Measurements from ENCODE around the gene HAUS7. TPM values are rescaled to one million over a fixed set of nuclear protein-coding genes. Genes with fewer than 3 reads are reported as not detected.

HAUS7 gene
- polyA plus RNA-seq, 1 donor (not counting 4 experiments of a cell fraction or from before 2014, with no cell fraction given): 13.8 TPM

DNA sequence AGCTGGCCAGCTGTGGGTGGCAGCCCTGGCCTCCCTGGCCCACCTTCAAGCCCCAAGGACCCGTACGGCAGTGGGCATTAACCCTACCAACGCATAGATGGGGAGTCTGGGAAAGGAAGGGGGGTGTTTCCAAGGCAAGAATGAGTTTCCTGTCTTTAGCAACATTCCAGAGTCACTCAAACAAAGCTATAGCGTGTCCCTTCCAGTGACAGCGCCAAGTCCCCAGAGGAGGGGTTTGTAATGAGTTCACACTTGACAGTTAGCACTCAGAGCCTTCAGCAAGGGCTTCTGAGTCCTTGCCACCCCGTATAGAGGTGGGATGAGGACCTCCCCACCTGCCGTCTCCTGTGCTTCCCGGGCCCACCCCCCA is 26.2 kb upstream of the HAUS7 start:
- no peak overlapping the region for H3K4me2 ChIP-seq (ENCODE audit: control insufficient read depth, extremely low read depth, insufficient read depth, low read depth, low read length)
- H4K20me1 ChIP-seq (ENCODE audit: control insufficient read depth, extremely low read depth, insufficient read depth, low read length): no peaks in the 10 kb centered on the region
- H3K9me3 ChIP-seq (ENCODE audit: control insufficient read depth, low read depth, low read length): no peaks in the 10 kb centered on the region
- H3K9ac ChIP-seq (ENCODE audit: control insufficient read depth, extremely low read depth, insufficient read depth, low read length): no peak overlapping the region
- no peaks in the 10 kb centered on the region for H3K36me3 ChIP-seq (ENCODE audit: control insufficient read depth in 2 of 2, extremely low read depth in 1 of 2, insufficient read depth in 2 of 2, low read length in 2 of 2)
- H3K79me2 ChIP-seq (ENCODE audit: control insufficient read depth, insufficient read depth, low read length): no peaks in the 10 kb centered on the region
- no peak for DNase-seq (ENCODE audit: low read depth, low spot score)
- H3K9me1 ChIP-seq (ENCODE audit: control insufficient read depth, extremely low read depth, insufficient read depth, low read length): no peaks in the 10 kb centered on the region
- H3K27me3 ChIP-seq (ENCODE audit: control insufficient read depth, extremely low read depth, insufficient read depth, low read length): peaks cover 39% of the 10 kb centered on the region
- peaks cover 2% of the 10 kb centered on the region for H3K4me1 ChIP-seq (ENCODE audit: control insufficient read depth, extremely low read depth, insufficient read depth, low read length)
- dilution Hi-C loops (cut with MboI; ENCODE audit: extremely low pct_ligation_motif_present, low sequenced_read_pairs): no loop called here
- TF ChIP-seq, protein P1, sequence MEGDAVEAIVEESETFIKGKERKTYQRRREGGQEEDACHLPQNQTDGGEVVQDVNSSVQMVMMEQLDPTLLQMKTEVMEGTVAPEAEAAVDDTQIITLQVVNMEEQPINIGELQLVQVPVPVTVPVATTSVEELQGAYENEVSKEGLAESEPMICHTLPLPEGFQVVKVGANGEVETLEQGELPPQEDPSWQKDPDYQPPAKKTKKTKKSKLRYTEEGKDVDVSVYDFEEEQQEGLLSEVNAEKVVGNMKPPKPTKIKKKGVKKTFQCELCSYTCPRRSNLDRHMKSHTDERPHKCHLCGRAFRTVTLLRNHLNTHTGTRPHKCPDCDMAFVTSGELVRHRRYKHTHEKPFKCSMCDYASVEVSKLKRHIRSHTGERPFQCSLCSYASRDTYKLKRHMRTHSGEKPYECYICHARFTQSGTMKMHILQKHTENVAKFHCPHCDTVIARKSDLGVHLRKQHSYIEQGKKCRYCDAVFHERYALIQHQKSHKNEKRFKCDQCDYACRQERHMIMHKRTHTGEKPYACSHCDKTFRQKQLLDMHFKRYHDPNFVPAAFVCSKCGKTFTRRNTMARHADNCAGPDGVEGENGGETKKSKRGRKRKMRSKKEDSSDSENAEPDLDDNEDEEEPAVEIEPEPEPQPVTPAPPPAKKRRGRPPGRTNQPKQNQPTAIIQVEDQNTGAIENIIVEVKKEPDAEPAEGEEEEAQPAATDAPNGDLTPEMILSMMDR (optimal IDR thresholded peaks at IDR 0.05 in 1 of 3, IDR thresholded peaks at IDR 0.05 in 1 of 3, conservative IDR thresholded peaks at IDR 0.05 in 1 of 3; ENCODE audit: extremely low read depth in 1 of 3, insufficient read depth in 2 of 3, low read length in 3 of 3): no peak
- TF ChIP-seq EZH2 (IDR thresholded peaks at IDR 0.05; ENCODE audit: low read length): no peak
- no peak overlapping the region for H2AFZ ChIP-seq (ENCODE audit: control insufficient read depth, low read length)
- H3K27ac ChIP-seq (ENCODE audit: control insufficient read depth, insufficient read depth, low read length): no peak overlapping the region
- no peak overlapping the region for H3K4me3 ChIP-seq (ENCODE audit: control insufficient read depth in 2 of 3, extremely low read depth in 1 of 3, insufficient read depth in 2 of 3, low read depth in 1 of 3, low read length in 3 of 3)
- FAIRE-seq: no peak

DNA sequence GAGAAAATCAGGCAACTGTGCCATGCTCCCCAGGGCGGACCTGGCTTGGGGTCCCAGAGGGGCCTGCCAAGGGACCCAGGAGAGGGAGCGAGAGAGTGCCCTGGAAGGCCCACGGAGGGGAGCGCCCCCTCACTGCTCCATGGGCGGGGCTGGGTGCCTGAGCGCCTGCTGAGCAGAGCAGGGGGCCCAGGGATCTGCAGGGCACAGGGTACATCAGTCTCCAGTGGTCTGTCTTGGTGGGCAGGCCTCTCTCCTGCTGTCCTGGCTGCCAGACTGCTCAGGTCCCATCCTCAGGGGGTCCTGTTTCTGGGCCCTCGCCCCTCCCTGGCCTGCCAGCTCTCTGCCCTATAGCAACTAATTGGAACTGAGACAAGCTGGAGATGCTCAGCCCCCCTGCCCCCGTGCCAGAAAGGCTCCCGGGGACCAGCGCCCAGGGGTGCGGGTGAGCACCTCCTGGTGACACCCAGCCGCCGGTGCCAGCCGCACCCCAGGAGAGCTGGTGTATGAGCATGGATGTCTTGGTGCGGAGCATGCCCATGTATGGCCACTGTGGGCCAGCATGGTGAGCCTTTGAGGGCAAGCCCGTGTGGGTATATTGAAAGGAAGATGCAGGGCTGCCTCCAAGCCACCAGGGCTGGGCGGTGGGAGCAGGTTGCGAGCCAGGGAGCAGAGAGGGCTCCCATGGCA is 25.7 kb upstream of the HAUS7 start:
- no peak for DNase-seq (ENCODE audit: low read depth, low spot score)
- H3K27ac ChIP-seq (ENCODE audit: control insufficient read depth, insufficient read depth, low read length): no peak overlapping the region
- no peaks in the 10 kb centered on the region for H4K20me1 ChIP-seq (ENCODE audit: control insufficient read depth, extremely low read depth, insufficient read depth, low read length)
- FAIRE-seq: no peak
- TF ChIP-seq, protein P1 (optimal IDR thresholded peaks at IDR 0.05 in 1 of 3, IDR thresholded peaks at IDR 0.05 in 1 of 3, conservative IDR thresholded peaks at IDR 0.05 in 1 of 3; ENCODE audit: extremely low read depth in 1 of 3, insufficient read depth in 2 of 3, low read length in 3 of 3): no peak
- no peak for TF ChIP-seq EZH2 (IDR thresholded peaks at IDR 0.05; ENCODE audit: low read length)
- no peak overlapping the region for H2AFZ ChIP-seq (ENCODE audit: control insufficient read depth, low read length)
- H3K9me3 ChIP-seq (ENCODE audit: control insufficient read depth, low read depth, low read length): no peaks in the 10 kb centered on the region
- peaks cover 2% of the 10 kb centered on the region for H3K4me1 ChIP-seq (ENCODE audit: control insufficient read depth, extremely low read depth, insufficient read depth, low read length)
- no peak overlapping the region for H3K4me2 ChIP-seq (ENCODE audit: control insufficient read depth, extremely low read depth, insufficient read depth, low read depth, low read length)
- H3K9ac ChIP-seq (ENCODE audit: control insufficient read depth, extremely low read depth, insufficient read depth, low read length): no peak overlapping the region
- no peaks in the 10 kb centered on the region for H3K79me2 ChIP-seq (ENCODE audit: control insufficient read depth, insufficient read depth, low read length)
- peaks cover 39% of the 10 kb centered on the region for H3K27me3 ChIP-seq (ENCODE audit: control insufficient read depth, extremely low read depth, insufficient read depth, low read length)
- dilution Hi-C loops (cut with MboI; ENCODE audit: extremely low pct_ligation_motif_present, low sequenced_read_pairs): no loop called here
- no peaks in the 10 kb centered on the region for H3K9me1 ChIP-seq (ENCODE audit: control insufficient read depth, extremely low read depth, insufficient read depth, low read length)
- H3K36me3 ChIP-seq (ENCODE audit: control insufficient read depth in 2 of 2, extremely low read depth in 1 of 2, insufficient read depth in 2 of 2, low read length in 2 of 2): no peaks in the 10 kb centered on the region
- no peak overlapping the region for H3K4me3 ChIP-seq (ENCODE audit: control insufficient read depth in 2 of 3, extremely low read depth in 1 of 3, insufficient read depth in 2 of 3, low read depth in 1 of 3, low read length in 3 of 3)

Data from keratinocyte (primary cell).